ENCODE data around the gene PCSK9. TPM values are rescaled to one million over a fixed set of nuclear protein-coding genes. Genes with fewer than 3 reads are reported as not detected.

Gene PCSK9
- total and polyA plus RNA-seq, 2 of the 4 experiments (the other 2 are of a cell fraction) = under 0.01 to 0.17 TPM

DNA sequence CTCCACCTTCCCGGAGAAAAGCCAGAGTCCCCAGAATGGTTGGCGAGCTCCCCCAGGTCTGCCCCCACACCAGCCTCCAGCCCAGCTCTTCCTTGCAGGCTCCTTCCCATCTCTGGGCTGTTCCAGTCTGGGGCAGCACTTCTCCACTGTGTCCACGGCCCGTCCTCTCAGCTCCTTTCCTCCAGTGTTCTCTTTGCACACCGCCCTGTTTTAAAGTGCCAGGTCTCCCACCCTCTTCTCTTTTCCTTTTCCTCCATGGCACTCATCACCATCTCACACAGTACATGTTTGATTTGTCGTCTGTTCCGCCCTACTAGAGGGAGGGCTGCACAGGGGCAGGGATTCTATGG, 6.1 kb upstream of the PCSK9 start:
- Histone ChIP-seq H2BK5ac (ENCODE audit: low read depth, low read length, poor library complexity, severe bottlenecking) (no peak overlapping the region), H2BK20ac (ENCODE audit: low read depth, low read length) (no peak overlapping the region), H3K14ac (replicated peaks; ENCODE audit: low read depth, low read length) (no peak overlapping the region), H3K27me3 (ENCODE audit: control insufficient read depth, insufficient read depth, low read length) (peaks cover 67% of the 10 kb centered on the region), H3K36me3 (ENCODE audit: control insufficient read depth, insufficient read depth, low read length) (no peaks in the 10 kb centered on the region), H2BK120ac (ENCODE audit: low read depth, low read length) (no peak overlapping the region), H3K18ac (ENCODE audit: low read depth, low read length) (no peak overlapping the region), H3K4me3 (ENCODE audit: insufficient read depth, low read depth, low read length) (no peak overlapping the region), H3K27ac (ENCODE audit: insufficient read depth, low read length) (no peak overlapping the region), H3K4me1 (ENCODE audit: control insufficient read depth, insufficient read depth, low read length) (no peaks in the 10 kb centered on the region), H3K56ac (ENCODE audit: extremely low read depth, insufficient read depth, low read length) (no peak overlapping the region), H3K9me3 (ENCODE audit: control insufficient read depth, insufficient read depth, low read length) (no peaks in the 10 kb centered on the region), H4K20me1 (ENCODE audit: insufficient read depth, low read length) (0 out of 2 replicates have a peak, but pooled peaks cover under 1% of the 10 kb centered on the region), H4K91ac (ENCODE audit: insufficient read depth, low read depth, low read length) (no peak overlapping the region), H3K4ac (ENCODE audit: low read depth, low read length) (no peak overlapping the region), H4K5ac (ENCODE audit: low read depth, low read length) (no peak overlapping the region), H2AK5ac (ENCODE audit: low read depth, low read length) (no peak overlapping the region), H4K8ac (ENCODE audit: low read depth in 2 of 2, low read length in 2 of 2) (no peak overlapping the region), H2BK15ac (ENCODE audit: low read depth, low read length) (no peak overlapping the region), H3K79me1 (ENCODE audit: low read depth in 1 of 2, low read length in 2 of 2) (no peaks in the 10 kb centered on the region), H3K4me2 (ENCODE audit: low read depth, low read length) (no peak overlapping the region), H3K9me1 (ENCODE audit: insufficient read depth, low read length) (no peaks in the 10 kb centered on the region; the same call in 1 of the 2 replicates), H2AFZ (replicated peaks; ENCODE audit: low read length, poor library complexity) (no peak overlapping the region), H3K23ac (ENCODE audit: low read depth, low read length) (no peak overlapping the region), H2AK9ac (replicated peaks; ENCODE audit: low read depth, low read length, poor library complexity) (no peak overlapping the region), H3K9ac (ENCODE audit: low read depth, low read length) (no peak overlapping the region)
- dilution Hi-C loops (cut with HindIII; ENCODE audit: low sequenced_read_pairs, unreplicated experiment) = no loop called here
- DNase-seq (no peak), ATAC-seq (ENCODE audit: low read depth) (no peak)
- POLR2A ChIA-PET (ENCODE audit: unreplicated experiment) = no interaction called here
- in situ Hi-C loops (cut with MboI; ENCODE audit: low sequenced_read_pairs) = no loop called here
- CTCF ChIA-PET = interaction anchor here (1.2 kb wide), 1 partner anchor 88 kb away, joined by 4 read pairs; no protein-coding TSS in a partner anchor
- no TSS peak for BruUV-seq (replicated peaks)
- no peak for TF ChIP-seq ELK1 (IDR thresholded peaks at IDR 0.05; ENCODE audit: borderline replicate concordance, low read depth, low read length)
- no peak for TF ChIP-seq FOS (IDR thresholded peaks at IDR 0.05; ENCODE audit: low read depth, low read length)
- no peak for TF ChIP-seq CEBPB (IDR thresholded peaks at IDR 0.05; ENCODE audit: low read depth, low read length)
- TF ChIP-seq RAD21 (IDR thresholded peaks at IDR 0.05; ENCODE audit: low read length) = no peak
- no peak for TF ChIP-seq POLR2A (IDR thresholded peaks at IDR 0.05; ENCODE audit: low read depth, low read length)
- TF ChIP-seq SMC3 (IDR thresholded peaks at IDR 0.05; ENCODE audit: low read depth, low read length) = no peak
- TF ChIP-seq NFE2L2 (IDR thresholded peaks at IDR 0.05; ENCODE audit: low read depth, low read length) = no peak
- WGBS, 2 experiments (ENCODE audit: extremely low coverage in 2 of 2, insufficient read length in 1 of 2) = 60% methylated on average over 1 of the region's 7 CpGs; no CpG with 5 or more reads in 1 of the 2 experiments
- intact Hi-C loops (cut with micrococcal nuclease) = no loop called here

Measured in IMR-90 (cell line).